OCI-LY3 (cell line): ENCODE results near the gene TBX1.

Experiments used
- H2AFZ ChIP-seq: fragments of 200-600, 300-600 bp; shearing (Covaris generic); 2 replicates; pipeline ENCODE4 v1.6.0; 2014; ENCODE audit warnings: antibody characterized with exemption, low read depth, low read length
- H3K27ac ChIP-seq: fragments of 200-600, 300-600 bp; sonication (generic); 2 replicates; pipeline ENCODE4 v1.5.1; 2014; ENCODE audit warnings: mild to moderate bottlenecking, low read length, moderate library complexity, mixed read lengths
- H3K27me3 ChIP-seq: fragments of 200-600, 300-600 bp; sonication (generic); 2 replicates; pipeline ENCODE4 v1.6.1; 2014; ENCODE audit warnings: low read depth, low read length, mixed read lengths
- H3K36me3 ChIP-seq: fragments of 200-600, 300-600 bp; sonication (generic); replicated peaks from 2 replicates; pipeline ENCODE3; 2014; ENCODE audit warnings: low read depth, low read length, mixed read lengths
- H3K4me1 ChIP-seq: fragments of 300-600, 200-600 bp; sonication (generic); 2 replicates; pipeline ENCODE4 v1.6.1; 2014; ENCODE audit warnings: low read length, mixed read lengths
- H3K4me2 ChIP-seq: fragments of 200-600, 300-600 bp; sonication (generic); 2 replicates; pipeline ENCODE4 v1.6.1; 2014; ENCODE audit warnings: low read length, mixed read lengths
- H3K4me3 ChIP-seq: fragments of 300-600, 200-600 bp; sonication (generic); 2 replicates; pipeline ENCODE4 v1.5.1; 2014; ENCODE audit warnings: antibody characterized with exemption, mild to moderate bottlenecking, low read length, moderate library complexity
- H3K79me2 ChIP-seq: fragments of 300-600, 200-600 bp; shearing (Covaris generic); 2 replicates; pipeline ENCODE4 v1.6.1; 2014; ENCODE audit warnings: mild to moderate bottlenecking, low read length, mixed read lengths
- H3K9ac ChIP-seq: fragments of 300-600, 200-600 bp; shearing (Covaris generic); 2 replicates; pipeline ENCODE4 v1.6.0; 2014; ENCODE audit warnings: mild to moderate bottlenecking, low read length, moderate library complexity
- H3K9me3 ChIP-seq: fragments of 200-600, 300-600 bp; shearing (Covaris generic); 2 replicates; pipeline ENCODE4 v1.6.1; 2014; ENCODE audit warnings: low read length, mixed read lengths; ENCODE audit not compliant: insufficient read depth
- H4K20me1 ChIP-seq: fragments of 200-600, 300-600 bp; sonication (generic); 2 replicates; pipeline ENCODE4 v1.6.1; 2016; ENCODE audit warnings: low read length, mixed read lengths; ENCODE audit not compliant: insufficient read depth
- EZH2phosphoT487 ChIP-seq: fragments of 200-600 bp; shearing (Covaris generic); IDR thresholded peaks from 2 replicates; pipeline ENCODE4 v1.6.1; 2018; ENCODE audit warnings: antibody characterized with exemption, mixed run types, low read depth
- TF ChIP-seq, protein P1 (sequence below): fragments of 200-600, 300-600 bp; sonication (generic); IDR thresholded peaks from 2 replicates; pipeline ENCODE4 v1.5.1; 2014; ENCODE audit warnings: antibody characterized with exemption, low read length, low read depth

TBX1 gene

DNA sequence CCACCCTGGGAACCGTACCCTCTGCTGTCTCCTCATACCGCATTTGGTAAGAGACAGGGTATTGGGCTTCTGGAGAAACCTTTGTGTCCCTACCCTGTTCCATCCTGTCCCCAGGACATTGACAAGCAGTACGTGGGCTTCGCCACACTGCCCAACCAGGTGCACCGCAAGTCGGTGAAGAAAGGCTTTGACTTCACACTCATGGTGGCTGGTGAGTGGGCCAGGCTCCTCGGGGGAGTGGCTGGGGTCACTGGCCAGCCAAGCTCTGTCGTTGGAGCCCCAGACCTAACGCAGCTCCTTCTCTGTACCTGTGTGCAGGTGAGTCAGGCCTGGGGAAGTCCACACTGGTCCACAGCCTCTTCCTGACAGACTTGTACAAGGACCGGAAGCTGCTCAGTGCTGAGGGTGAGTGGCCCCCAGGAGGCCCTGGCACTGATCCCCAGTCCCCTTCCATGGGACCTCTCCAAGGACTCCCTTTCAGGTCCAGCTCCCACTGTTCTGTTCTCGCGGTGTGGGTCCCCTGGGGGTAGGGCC lies 41.0 kb upstream of the TBX1 start:
- H3K4me3 ChIP-seq = no peak overlapping the region
- H3K9me3 ChIP-seq = no peaks in the 10 kb centered on the region
- H3K9ac ChIP-seq = no peak overlapping the region
- no peaks in the 10 kb centered on the region for H3K36me3 ChIP-seq
- H3K4me2 ChIP-seq = no peak overlapping the region
- H3K27ac ChIP-seq = no peak overlapping the region
- no peaks in the 10 kb centered on the region for H4K20me1 ChIP-seq
- peaks cover 17% of the 10 kb centered on the region for H3K4me1 ChIP-seq
- H2AFZ ChIP-seq = no peak overlapping the region
- H3K27me3 ChIP-seq = no peaks in the 10 kb centered on the region
- TF ChIP-seq, protein P1, sequence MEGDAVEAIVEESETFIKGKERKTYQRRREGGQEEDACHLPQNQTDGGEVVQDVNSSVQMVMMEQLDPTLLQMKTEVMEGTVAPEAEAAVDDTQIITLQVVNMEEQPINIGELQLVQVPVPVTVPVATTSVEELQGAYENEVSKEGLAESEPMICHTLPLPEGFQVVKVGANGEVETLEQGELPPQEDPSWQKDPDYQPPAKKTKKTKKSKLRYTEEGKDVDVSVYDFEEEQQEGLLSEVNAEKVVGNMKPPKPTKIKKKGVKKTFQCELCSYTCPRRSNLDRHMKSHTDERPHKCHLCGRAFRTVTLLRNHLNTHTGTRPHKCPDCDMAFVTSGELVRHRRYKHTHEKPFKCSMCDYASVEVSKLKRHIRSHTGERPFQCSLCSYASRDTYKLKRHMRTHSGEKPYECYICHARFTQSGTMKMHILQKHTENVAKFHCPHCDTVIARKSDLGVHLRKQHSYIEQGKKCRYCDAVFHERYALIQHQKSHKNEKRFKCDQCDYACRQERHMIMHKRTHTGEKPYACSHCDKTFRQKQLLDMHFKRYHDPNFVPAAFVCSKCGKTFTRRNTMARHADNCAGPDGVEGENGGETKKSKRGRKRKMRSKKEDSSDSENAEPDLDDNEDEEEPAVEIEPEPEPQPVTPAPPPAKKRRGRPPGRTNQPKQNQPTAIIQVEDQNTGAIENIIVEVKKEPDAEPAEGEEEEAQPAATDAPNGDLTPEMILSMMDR = no peak
- TF ChIP-seq EZH2phosphoT487 = no peak
- H3K79me2 ChIP-seq = no peaks in the 10 kb centered on the region

DNA sequence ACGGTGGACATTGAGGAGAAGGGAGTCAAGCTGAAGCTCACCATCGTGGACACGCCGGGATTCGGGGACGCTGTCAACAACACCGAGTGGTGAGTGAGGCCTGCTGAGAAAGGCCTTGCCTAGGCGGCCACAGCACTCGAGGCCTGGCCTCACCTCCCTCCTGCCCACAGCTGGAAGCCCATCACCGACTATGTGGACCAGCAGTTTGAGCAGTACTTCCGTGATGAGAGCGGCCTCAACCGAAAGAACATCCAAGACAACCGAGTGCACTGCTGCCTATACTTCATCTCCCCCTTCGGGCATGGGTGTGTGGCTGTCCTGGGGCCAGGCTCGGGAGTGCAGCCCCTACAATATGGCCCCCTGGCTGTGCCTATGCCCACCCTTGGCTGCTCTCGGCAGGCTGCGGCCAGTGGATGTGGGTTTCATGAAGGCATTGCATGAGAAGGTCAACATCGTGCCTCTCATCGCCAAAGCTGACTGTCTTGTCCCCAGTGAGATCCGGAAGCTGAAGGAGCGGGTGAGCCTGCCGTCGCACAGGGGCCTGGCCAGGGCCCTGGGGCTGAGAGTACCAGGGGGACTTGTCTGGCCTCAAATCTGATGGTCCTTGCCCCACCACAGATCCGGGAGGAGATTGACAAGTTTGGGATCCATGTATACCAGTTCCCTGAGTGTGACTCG lies 40.3 kb upstream of the TBX1 start:
- H3K27me3 ChIP-seq = no peaks in the 10 kb centered on the region
- H3K9ac ChIP-seq = no peak overlapping the region
- H3K4me1 ChIP-seq = peaks cover 11% of the 10 kb centered on the region
- no peaks in the 10 kb centered on the region for H3K36me3 ChIP-seq
- TF ChIP-seq EZH2phosphoT487 = no peak
- TF ChIP-seq, protein P1 = no peak
- H4K20me1 ChIP-seq = no peaks in the 10 kb centered on the region
- no peak overlapping the region for H3K4me3 ChIP-seq
- no peak overlapping the region for H3K27ac ChIP-seq
- no peaks in the 10 kb centered on the region for H3K9me3 ChIP-seq
- H3K4me2 ChIP-seq = no peak overlapping the region
- no peak overlapping the region for H2AFZ ChIP-seq
- H3K79me2 ChIP-seq = no peaks in the 10 kb centered on the region

DNA sequence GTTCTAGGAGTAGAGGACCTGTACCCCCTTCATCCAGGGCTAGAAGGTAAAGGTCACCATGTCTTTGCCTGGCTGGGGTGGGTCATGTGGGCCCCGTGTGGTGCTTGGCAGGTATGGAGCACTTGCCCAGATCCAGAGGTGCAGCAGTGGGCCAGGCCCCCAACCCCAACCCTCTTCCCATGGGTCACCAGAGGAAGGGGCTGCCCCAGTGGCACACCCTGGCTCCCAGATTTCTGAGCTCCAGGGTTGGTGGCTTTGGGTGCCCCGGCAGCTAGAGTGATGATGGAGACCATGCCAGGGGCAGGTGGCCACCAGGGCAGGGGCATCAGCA lies 39.6 kb upstream of the TBX1 start:
- H3K27me3 ChIP-seq = no peaks in the 10 kb centered on the region

DNA sequence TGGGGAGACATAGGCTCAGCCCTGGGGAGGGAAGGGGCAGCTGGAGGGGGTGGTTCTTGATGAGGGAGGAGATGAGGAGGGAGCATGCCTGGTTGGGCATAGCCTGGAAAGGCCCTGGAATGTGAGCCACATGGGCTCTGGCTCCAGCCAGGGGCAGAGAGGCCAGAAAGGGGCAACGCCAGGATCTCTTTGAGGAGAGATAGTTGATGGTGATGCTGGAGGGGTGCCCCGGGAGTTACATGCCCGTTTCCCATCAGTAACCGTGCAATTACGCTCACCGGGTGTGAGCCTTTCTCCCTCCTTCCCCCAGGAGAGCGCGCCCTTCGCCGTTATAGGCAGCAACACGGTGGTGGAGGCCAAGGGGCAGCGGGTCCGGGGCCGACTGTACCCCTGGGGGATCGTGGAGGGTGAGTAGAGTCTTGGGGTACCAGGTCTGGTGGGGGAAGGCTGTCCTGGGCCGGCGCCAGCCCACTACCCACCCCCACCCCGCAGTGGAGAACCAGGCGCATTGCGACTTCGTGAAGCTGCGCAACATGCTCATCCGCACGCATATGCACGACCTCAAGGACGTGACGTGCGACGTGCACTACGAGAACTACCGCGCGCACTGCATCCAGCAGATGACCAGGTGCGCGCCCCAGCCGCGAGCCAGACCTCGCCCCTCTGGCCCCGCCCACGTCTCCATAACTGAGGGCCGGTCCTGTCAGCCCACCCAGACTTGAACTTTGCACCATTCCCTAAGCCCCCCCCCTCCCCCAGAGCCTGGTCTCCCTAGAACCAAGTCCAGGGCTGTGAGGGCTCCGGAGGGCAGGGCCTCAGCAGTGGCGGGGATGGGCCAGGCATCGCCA lies 39.0 kb upstream of the TBX1 start:
- Histone ChIP-seq H3K4me2 (no peak overlapping the region), H3K4me1 (peaks cover 3% of the 10 kb centered on the region; the same call in 1 of the 2 replicates), H3K9ac (no peak overlapping the region), H4K20me1 (no peaks in the 10 kb centered on the region), H3K4me3 (no peak overlapping the region), H3K36me3 (no peaks in the 10 kb centered on the region), H2AFZ (no peak overlapping the region), H3K27me3 (no peaks in the 10 kb centered on the region), H3K9me3 (no peaks in the 10 kb centered on the region), H3K27ac (no peak overlapping the region), H3K79me2 (no peaks in the 10 kb centered on the region)
- TF ChIP-seq, protein P1 = no peak
- TF ChIP-seq EZH2phosphoT487 = no peak

More for the DNA sequence above, 39.6 kb upstream of the TBX1 start:
- no peak overlapping the region for H3K4me3 ChIP-seq
- no peak overlapping the region for H3K27ac ChIP-seq
- H4K20me1 ChIP-seq = no peaks in the 10 kb centered on the region
- no peak overlapping the region for H2AFZ ChIP-seq
- no peaks in the 10 kb centered on the region for H3K36me3 ChIP-seq
- H3K4me1 ChIP-seq = peaks cover 4% of the 10 kb centered on the region; the same call in 1 of the 2 replicates
- no peaks in the 10 kb centered on the region for H3K79me2 ChIP-seq
- H3K9ac ChIP-seq = no peak overlapping the region
- no peak overlapping the region for H3K4me2 ChIP-seq
- TF ChIP-seq EZH2phosphoT487 = no peak
- TF ChIP-seq, protein P1 = no peak
- H3K9me3 ChIP-seq = no peaks in the 10 kb centered on the region
